ENCODE results near the gene FGF23.

The FGF23 gene

GRCh38 chr12:4331221-4331620 lies 48.3 kb downstream of the FGF23 start:
- TF ChIP-seq CTCF (conservative IDR thresholded peaks at IDR 0.05) = no peak
- no peak overlapping the region for H3K27ac ChIP-seq

- TF ChIP-seq CTCF (conservative IDR thresholded peaks at IDR 0.05) = no peak
- no peak overlapping the region for H3K27ac ChIP-seq
These were observed 49.3 kb downstream of the FGF23 start for GRCh38 chr12:4330203-4330602.

- H3K27ac ChIP-seq = no peak overlapping the region
- no peak for TF ChIP-seq CTCF (conservative IDR thresholded peaks at IDR 0.05)
These were observed 52.2 kb downstream of the FGF23 start for GRCh38 chr12:4327293-4327692.

- no peak overlapping the region for H3K27ac ChIP-seq
- TF ChIP-seq CTCF (conservative IDR thresholded peaks at IDR 0.05) = no peak
These were observed 53.5 kb downstream of the FGF23 start for GRCh38 chr12:4325966-4326365.

- TF ChIP-seq CTCF (conservative IDR thresholded peaks at IDR 0.05) = no peak
- no peak overlapping the region for H3K27ac ChIP-seq
These were observed 55.1 kb downstream of the FGF23 start for GRCh38 chr12:4324366-4324765.

- H3K27ac ChIP-seq = no peak overlapping the region
- no peak for TF ChIP-seq CTCF (conservative IDR thresholded peaks at IDR 0.05)
These were observed 56.1 kb downstream of the FGF23 start for GRCh38 chr12:4323396-4323795.

- no peak overlapping the region for H3K27ac ChIP-seq
- no peak for TF ChIP-seq CTCF (conservative IDR thresholded peaks at IDR 0.05)
These were observed 56.8 kb downstream of the FGF23 start for GRCh38 chr12:4322726-4323125.
